Right lobe of liver (tissue), 6 donors: ENCODE measurements around the gene ARHGAP22. TPM values are rescaled to one million over a fixed set of nuclear protein-coding genes. Genes with fewer than 3 reads are reported as not detected.

Experiments
- ATAC-seq, 4 donors: fragments of 200-7000 bp; cut with Tn5 transposase; one replicate each; pipeline ENCODE4 v1.9.1; 2020; ENCODE audit warnings: mild to moderate bottlenecking in 4 of 4, moderate library complexity in 4 of 4
- DNase-seq, 3 donors: peaks; one replicate each; pipeline ENCODE4 v3.0.0-alpha.2; 2020
- H3K27ac ChIP-seq, 3 donors: fragments of 200-600 bp; one replicate each; pipeline ENCODE4 v1.8.0; 2022
- H3K27me3 ChIP-seq, 2 donors: fragments of 200-600 bp; one replicate each; pipeline ENCODE4 v1.8.0; 2022
- H3K36me3 ChIP-seq, 4 donors: fragments of 200-600 bp; sonication (generic) in 1 of 4; one replicate each; pipeline versions ENCODE4 v1.5.1 to v1.8.0; 2017 to 2022; ENCODE audit warnings: control low read depth in 1 of 4
- H3K4me1 ChIP-seq, 4 donors: fragments of 200-600 bp; sonication (generic) in 1 of 4; one replicate each; pipeline versions ENCODE4 v1.5.1 to v1.8.0; 2017 to 2022; ENCODE audit warnings: control low read depth in 1 of 4
- H3K4me3 ChIP-seq, 3 donors: fragments of 200-600 bp; one replicate each; pipeline ENCODE4 v1.8.0; 2022
- H3K9me3 ChIP-seq, 4 donors: fragments of 200-600 bp; sonication (generic) in 1 of 4; one replicate each; pipeline versions ENCODE4 v1.5.1 to v1.8.0; 2017 to 2022; ENCODE audit warnings: control low read depth in 1 of 4
- POLR2A ChIP-seq: fragments of 450-650 bp; IDR thresholded peaks from one replicate; pipeline ENCODE4 v1.6.1; 2017; ENCODE audit warnings: antibody characterized with exemption, mild to moderate bottlenecking
- WGBS: methylation state at CpG from one replicate; pipeline ENCODE4 v1.1.6; 2018; ENCODE audit warnings: low coverage, low lambda C conversion rate; ENCODE audit not compliant: insufficient coverage; ENCODE audit errors: missing lambda C conversion rate; 5-methylcytosine and 5-hydroxymethylcytosine counted together
- intact Hi-C, 2 donors: fragments of 100-400 bp; cut with DNase I; formaldehyde crosslinking; loops; one replicate each; pipeline versions ENCODE4 v1.11.2 to v1.14.1; 2022
- total RNA-seq, 6 experiments: library from RNA; depleted of rRNA in 2 of 6; stranded (reverse); fragments of >200 nt in 2 of 6; fragmentation: NEBNext Ultra II Directional in 3 of 6; extraction: Animal tissue kit (Norgen Biotek cat#: 25700) in 3 of 6; gene quantifications; one replicate each; pipeline versions ENCODE4 v1.1.0 to v1.2.4, GENCODE V29; 2016 to 2023
- TF ChIP-seq, protein P1 (sequence below), 4 donors: fragments of 200-600 bp in 3 of 4; fragments of 450-650 bp in 1 of 4; IDR thresholded peaks; one replicate each; pipeline versions ENCODE4 v1.5.1 to v1.8.0; 2016 to 2022; ENCODE audit warnings: antibody characterized with exemption in 4 of 4, mild to moderate bottlenecking in 2 of 4
- donor health status: DM: no; HTN: yes; CAD: no.
- donor health status: DM: no; HTN: no; CAD: no.
- donor health status: DM: no; HTN: no; CAD: no.
- donor health status: DM: no; HTN: yes; CAD: no.
- donor health status: DM: no; HTN: yes; CAD: no.

Gene ARHGAP22
- total RNA-seq, 6 experiments from 2014 or later = 0.22 to 3.6 (median 0.64) TPM

DNA sequence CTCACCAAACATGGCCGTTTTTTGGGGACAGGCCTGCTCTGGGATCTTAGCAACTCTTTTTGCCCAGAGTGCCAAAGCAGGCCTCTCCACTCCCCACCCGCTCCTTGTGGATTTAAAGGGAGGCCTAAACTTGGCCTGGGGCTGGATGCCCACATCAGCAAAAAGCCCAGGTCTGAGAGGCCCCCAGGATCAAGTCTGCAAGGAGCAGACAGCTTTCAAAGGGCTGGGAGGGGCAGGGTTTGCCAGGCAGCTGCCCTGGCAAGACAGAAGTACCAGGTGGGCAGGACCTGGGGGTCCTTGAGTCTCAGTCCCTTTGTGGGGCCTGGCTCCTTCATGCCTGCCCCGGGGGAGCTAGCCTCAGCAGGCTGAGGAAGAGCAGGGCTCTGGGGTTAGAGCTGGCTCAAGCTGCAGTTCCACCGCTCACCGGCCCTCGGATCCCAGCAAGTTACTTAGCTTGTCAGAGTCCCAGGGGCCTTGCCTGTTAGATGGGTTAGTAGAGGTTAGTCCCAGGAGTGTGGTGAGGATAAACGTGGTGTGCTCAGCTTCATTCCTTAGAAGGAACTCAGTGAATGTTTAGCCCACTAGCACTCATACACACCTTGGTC, 56.2 kb downstream of the ARHGAP22 start:
- no peak for ATAC-seq
- Histone ChIP-seq H3K4me3 (no peak overlapping the region), H3K27me3 (no peaks in the 10 kb centered on the region), H3K4me1 (no peaks in the 10 kb centered on the region), H3K36me3 (no peaks in the 10 kb centered on the region), H3K27ac (no peak overlapping the region), H3K9me3 (no peaks in the 10 kb centered on the region)
- 39% methylated on average over 2 of the region's 7 CpGs for WGBS
- intact Hi-C loops = no loop called here
- no peak for TF ChIP-seq POLR2A
- no peak for DNase-seq

DNA sequence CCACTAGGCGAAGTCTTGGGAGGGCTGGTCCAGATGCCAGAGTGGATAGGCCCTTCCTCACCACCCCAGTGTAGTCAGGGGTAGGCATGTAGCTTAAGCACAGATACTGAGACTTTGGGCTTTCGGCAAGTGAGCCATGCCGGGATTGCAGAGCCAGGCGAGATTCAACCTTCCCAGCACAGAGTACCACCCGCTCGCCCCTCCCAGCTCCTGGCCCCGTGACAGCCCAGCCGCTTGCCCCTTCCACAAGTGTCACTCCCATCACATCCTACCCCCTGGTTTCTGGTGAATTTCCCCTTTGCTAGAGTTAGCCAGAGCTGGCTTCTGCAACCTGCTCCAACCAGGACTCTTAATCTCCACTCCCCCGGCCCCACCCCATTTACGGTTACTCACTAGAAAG, 56.9 kb downstream of the ARHGAP22 start:
- no peak for TF ChIP-seq POLR2A
- TF ChIP-seq, protein P1, sequence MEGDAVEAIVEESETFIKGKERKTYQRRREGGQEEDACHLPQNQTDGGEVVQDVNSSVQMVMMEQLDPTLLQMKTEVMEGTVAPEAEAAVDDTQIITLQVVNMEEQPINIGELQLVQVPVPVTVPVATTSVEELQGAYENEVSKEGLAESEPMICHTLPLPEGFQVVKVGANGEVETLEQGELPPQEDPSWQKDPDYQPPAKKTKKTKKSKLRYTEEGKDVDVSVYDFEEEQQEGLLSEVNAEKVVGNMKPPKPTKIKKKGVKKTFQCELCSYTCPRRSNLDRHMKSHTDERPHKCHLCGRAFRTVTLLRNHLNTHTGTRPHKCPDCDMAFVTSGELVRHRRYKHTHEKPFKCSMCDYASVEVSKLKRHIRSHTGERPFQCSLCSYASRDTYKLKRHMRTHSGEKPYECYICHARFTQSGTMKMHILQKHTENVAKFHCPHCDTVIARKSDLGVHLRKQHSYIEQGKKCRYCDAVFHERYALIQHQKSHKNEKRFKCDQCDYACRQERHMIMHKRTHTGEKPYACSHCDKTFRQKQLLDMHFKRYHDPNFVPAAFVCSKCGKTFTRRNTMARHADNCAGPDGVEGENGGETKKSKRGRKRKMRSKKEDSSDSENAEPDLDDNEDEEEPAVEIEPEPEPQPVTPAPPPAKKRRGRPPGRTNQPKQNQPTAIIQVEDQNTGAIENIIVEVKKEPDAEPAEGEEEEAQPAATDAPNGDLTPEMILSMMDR (IDR thresholded peaks at IDR 0.05) = no peak
- H3K4me1 ChIP-seq = no peaks in the 10 kb centered on the region
- 91% methylated on average over 6 of the region's 10 CpGs for whole genome bisulfite sequencing
- no peaks in the 10 kb centered on the region for H3K27me3 ChIP-seq
- H3K9me3 ChIP-seq = no peaks in the 10 kb centered on the region
- no peak overlapping the region for H3K4me3 ChIP-seq
- intact Hi-C loops = no loop called here
- H3K36me3 ChIP-seq = no peaks in the 10 kb centered on the region
- ATAC-seq = no peak
- no peak overlapping the region for H3K27ac ChIP-seq
- no peak for DNase-seq

DNA sequence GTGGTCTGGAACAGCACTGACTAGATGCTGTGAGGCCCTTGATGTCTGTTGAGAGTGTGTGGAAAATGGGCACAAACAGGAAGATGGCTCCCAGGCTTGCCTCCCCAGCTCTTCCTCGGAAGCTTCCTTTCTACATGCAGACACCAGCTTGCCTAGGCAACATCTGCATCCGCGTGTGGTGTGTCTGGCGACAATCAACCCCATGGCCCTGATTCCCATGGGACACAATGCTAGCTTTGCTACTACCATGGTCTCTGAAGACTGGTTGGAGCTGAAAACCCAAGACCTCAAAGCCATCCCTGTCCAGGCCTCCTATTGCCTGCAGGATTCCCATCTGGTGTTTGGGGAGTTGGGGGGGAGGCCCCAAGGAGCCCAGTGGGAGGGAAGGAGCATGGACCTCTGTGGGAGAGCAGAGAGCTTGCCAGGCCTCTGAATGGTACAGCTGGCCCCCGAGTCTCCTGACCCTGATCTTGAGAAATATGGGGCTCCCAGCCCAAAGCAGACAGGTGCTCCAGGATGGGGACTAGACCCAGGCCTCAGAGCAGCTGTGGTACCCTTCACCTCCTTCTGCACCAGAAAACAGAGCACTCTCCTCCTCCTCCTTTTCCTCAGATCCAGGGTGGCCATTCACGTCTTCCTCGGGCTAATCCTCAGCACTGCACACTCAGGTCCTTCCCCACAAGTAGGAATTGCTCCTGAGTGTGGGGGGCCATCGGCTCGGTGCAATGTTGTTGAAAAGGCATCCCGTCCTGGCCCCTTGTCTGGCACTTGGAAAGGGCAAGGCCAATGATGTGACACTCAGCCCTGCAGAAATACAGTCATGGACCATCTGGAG, 57.6 kb downstream of the ARHGAP22 start:
- Histone ChIP-seq H3K9me3 (no peaks in the 10 kb centered on the region), H3K27ac (no peak overlapping the region), H3K27me3 (no peaks in the 10 kb centered on the region), H3K4me3 (no peak overlapping the region), H3K36me3 (no peaks in the 10 kb centered on the region), H3K4me1 (no peaks in the 10 kb centered on the region)
- intact Hi-C loops = no loop called here
- TF ChIP-seq, protein P1 (IDR thresholded peaks at IDR 0.05) = no peak
- no peak for TF ChIP-seq POLR2A
- DNase-seq (no peak), ATAC-seq (no peak)
- WGBS = 79% methylated on average over 6 of the region's 10 CpGs

DNA sequence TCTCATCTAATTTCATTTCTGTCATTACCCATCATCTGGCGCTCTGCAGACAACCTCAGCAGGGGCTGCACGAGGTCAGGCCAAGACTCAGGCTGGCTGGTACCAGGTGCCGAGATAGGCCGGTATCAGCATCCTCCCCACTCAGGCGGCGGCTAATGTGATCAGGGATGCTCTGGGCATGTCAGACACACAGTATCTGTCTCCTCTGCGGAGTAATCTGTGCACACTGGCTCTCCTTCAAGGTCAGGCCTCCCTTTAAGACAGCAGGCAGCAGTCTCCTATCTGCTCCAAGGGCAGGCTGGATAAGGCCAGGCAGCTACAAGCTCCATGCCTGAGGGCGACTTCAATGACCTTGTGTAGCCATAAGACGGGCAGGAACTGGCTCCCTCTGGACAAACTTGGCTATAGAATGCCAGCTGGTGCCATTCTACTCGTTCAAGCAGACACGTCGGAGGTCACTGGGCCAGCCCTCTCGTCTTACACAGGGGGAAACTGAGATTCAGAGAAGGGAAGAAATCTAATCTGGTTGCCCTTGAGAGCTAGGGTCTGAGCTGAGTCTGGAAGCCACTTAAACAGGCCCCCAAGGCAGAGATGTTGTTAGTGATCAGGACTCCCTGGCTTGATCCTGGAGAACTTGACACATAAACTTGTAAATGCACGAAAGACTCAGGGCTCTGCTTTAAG, 59.3 kb downstream of the ARHGAP22 start:
- WGBS = no CpG with 5 or more reads among the region's 14 CpGs
- H3K27me3 ChIP-seq = no peaks in the 10 kb centered on the region
- no peaks in the 10 kb centered on the region for H3K4me1 ChIP-seq
- no peak overlapping the region for H3K4me3 ChIP-seq
- H3K27ac ChIP-seq = no peak overlapping the region
- ATAC-seq = no peak
- no peaks in the 10 kb centered on the region for H3K9me3 ChIP-seq
- TF ChIP-seq, protein P1 (IDR thresholded peaks at IDR 0.05) = no peak
- no peak for TF ChIP-seq POLR2A
- intact Hi-C loops = no loop called here
- H3K36me3 ChIP-seq = no peaks in the 10 kb centered on the region
- no peak for DNase-seq
